Measurements from ENCODE around the gene NCKAP1. TPM values are rescaled to one million over a fixed set of nuclear protein-coding genes. Genes with fewer than 3 reads are reported as not detected.
"Not testable (repeated sequence)": the region's sequence is repeated elsewhere in the genome, so short reads cannot be mapped to it uniquely, and the experiment has no call there.

NCKAP1 gene
- total and polyA plus RNA-seq, 2 of the 4 experiments (the other 2 are of a cell fraction): 91.1 to 160 TPM

DNA sequence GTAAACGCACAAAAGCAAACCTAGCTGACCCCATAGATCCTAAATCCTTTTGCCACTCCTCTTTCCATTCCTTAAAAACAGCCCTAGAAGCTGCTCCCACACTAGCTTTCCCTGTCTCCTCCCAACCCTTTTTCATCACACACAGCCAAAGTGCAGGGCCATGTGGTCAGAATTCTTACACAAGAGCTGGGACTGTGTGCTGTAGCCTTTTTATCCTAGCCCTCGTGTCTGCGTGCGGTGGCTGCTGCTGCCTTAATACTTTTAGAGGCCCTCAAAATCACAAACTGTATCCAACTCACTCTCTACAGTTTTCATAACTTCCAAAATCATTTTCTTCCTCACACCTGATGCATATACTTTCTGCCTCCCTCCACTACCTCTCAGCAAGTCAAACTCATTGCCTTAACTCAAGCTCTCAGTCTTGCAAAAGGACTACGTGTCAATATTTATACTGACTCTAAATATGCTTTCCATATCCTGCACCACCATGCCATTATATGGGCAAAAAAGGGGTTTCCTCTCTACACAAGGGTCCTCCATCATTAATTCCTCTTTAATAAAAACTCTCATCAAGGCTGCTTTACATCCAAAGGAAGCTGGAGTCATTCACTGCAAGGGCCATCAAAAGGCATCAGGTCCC, 9.3 kb upstream of the NCKAP1 start:
- H3K4me1 ChIP-seq (ENCODE audit: control insufficient read depth, insufficient read depth, low read length); H4K5ac ChIP-seq (ENCODE audit: low read depth, low read length); H3K14ac ChIP-seq (replicated peaks; ENCODE audit: low read depth, low read length); H3K9me3 ChIP-seq (ENCODE audit: control insufficient read depth, insufficient read depth, low read length); H3K4me3 ChIP-seq (ENCODE audit: insufficient read depth, low read depth, low read length); H2BK120ac ChIP-seq (ENCODE audit: low read depth, low read length); H2AFZ ChIP-seq (replicated peaks; ENCODE audit: low read length, poor library complexity); H3K27ac ChIP-seq (ENCODE audit: insufficient read depth, low read length); CTCF ChIA-PET; H2BK5ac ChIP-seq (ENCODE audit: low read depth, low read length, poor library complexity, severe bottlenecking); H3K9me1 ChIP-seq (ENCODE audit: insufficient read depth, low read length); intact Hi-C loops (cut with micrococcal nuclease); H2BK15ac ChIP-seq (ENCODE audit: low read depth, low read length); H3K9ac ChIP-seq (ENCODE audit: low read depth, low read length); H4K8ac ChIP-seq (ENCODE audit: low read depth in 2 of 2, low read length in 2 of 2); H3K56ac ChIP-seq (ENCODE audit: extremely low read depth, insufficient read depth, low read length); H2AK5ac ChIP-seq (ENCODE audit: low read depth, low read length); H3K18ac ChIP-seq (ENCODE audit: low read depth, low read length); ATAC-seq (ENCODE audit: low read depth); H3K4me2 ChIP-seq (ENCODE audit: low read depth, low read length); H3K23ac ChIP-seq (ENCODE audit: low read depth, low read length); H3K27me3 ChIP-seq (ENCODE audit: control insufficient read depth, insufficient read depth, low read length); H4K91ac ChIP-seq (ENCODE audit: insufficient read depth, low read depth, low read length); in situ Hi-C loops (cut with MboI; ENCODE audit: low sequenced_read_pairs); H3K4ac ChIP-seq (ENCODE audit: low read depth, low read length); H3K79me1 ChIP-seq (ENCODE audit: low read depth in 1 of 2, low read length in 2 of 2); POLR2A ChIA-PET (ENCODE audit: unreplicated experiment); dilution Hi-C loops (cut with HindIII; ENCODE audit: low sequenced_read_pairs, unreplicated experiment); BruUV-seq (replicated peaks); H2BK20ac ChIP-seq (ENCODE audit: low read depth, low read length); DNase-seq; H2AK9ac ChIP-seq (replicated peaks; ENCODE audit: low read depth, low read length, poor library complexity); H4K20me1 ChIP-seq (ENCODE audit: insufficient read depth, low read length); H3K36me3 ChIP-seq (ENCODE audit: control insufficient read depth, insufficient read depth, low read length): not testable (repeated sequence)
- WGBS, 2 experiments (ENCODE audit: extremely low coverage in 2 of 2, insufficient read length in 1 of 2): 78% methylated on average over 4 of the region's 5 CpGs; no CpG with 5 or more reads in 1 of the 2 experiments

DNA sequence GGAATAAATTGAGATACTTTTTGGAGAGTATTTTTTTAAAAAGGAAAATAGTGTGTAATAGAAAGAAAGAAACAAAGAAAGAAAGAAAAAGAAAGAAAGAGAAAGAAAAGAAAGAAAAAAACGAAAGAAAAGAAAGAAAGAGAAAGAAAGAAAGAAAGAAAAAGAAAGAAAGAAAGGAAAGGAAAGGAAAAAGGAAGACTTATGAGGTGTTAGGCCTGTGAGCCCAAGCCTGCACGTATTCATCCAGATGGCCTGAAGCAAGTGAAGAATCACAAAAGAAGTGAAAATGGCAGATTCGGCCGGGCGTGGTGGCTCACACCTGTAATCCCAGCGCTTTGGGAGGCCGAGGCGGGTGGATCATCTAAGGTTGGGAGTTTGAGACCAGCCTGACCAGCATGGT, 5.3 kb upstream of the NCKAP1 start:
- H3K23ac ChIP-seq (ENCODE audit: low read depth, low read length); ATAC-seq (ENCODE audit: low read depth); H3K9me1 ChIP-seq (ENCODE audit: insufficient read depth, low read length); H3K27ac ChIP-seq (ENCODE audit: insufficient read depth, low read length); H3K4ac ChIP-seq (ENCODE audit: low read depth, low read length); BruUV-seq (replicated peaks); CTCF ChIA-PET; H3K4me3 ChIP-seq (ENCODE audit: insufficient read depth, low read depth, low read length); H2BK15ac ChIP-seq (ENCODE audit: low read depth, low read length); H3K36me3 ChIP-seq (ENCODE audit: control insufficient read depth, insufficient read depth, low read length); in situ Hi-C loops (cut with MboI; ENCODE audit: low sequenced_read_pairs); intact Hi-C loops (cut with micrococcal nuclease); DNase-seq; H4K5ac ChIP-seq (ENCODE audit: low read depth, low read length); H3K56ac ChIP-seq (ENCODE audit: extremely low read depth, insufficient read depth, low read length); H2AFZ ChIP-seq (replicated peaks; ENCODE audit: low read length, poor library complexity); H2AK5ac ChIP-seq (ENCODE audit: low read depth, low read length); H3K27me3 ChIP-seq (ENCODE audit: control insufficient read depth, insufficient read depth, low read length); H2BK120ac ChIP-seq (ENCODE audit: low read depth, low read length); H4K8ac ChIP-seq (ENCODE audit: low read depth in 2 of 2, low read length in 2 of 2); H2BK20ac ChIP-seq (ENCODE audit: low read depth, low read length); POLR2A ChIA-PET (ENCODE audit: unreplicated experiment); H3K14ac ChIP-seq (replicated peaks; ENCODE audit: low read depth, low read length); H3K9ac ChIP-seq (ENCODE audit: low read depth, low read length); H3K4me1 ChIP-seq (ENCODE audit: control insufficient read depth, insufficient read depth, low read length); H2BK5ac ChIP-seq (ENCODE audit: low read depth, low read length, poor library complexity, severe bottlenecking); H3K9me3 ChIP-seq (ENCODE audit: control insufficient read depth, insufficient read depth, low read length); H3K4me2 ChIP-seq (ENCODE audit: low read depth, low read length); H3K79me1 ChIP-seq (ENCODE audit: low read depth in 1 of 2, low read length in 2 of 2); H3K18ac ChIP-seq (ENCODE audit: low read depth, low read length); H4K20me1 ChIP-seq (ENCODE audit: insufficient read depth, low read length); H2AK9ac ChIP-seq (replicated peaks; ENCODE audit: low read depth, low read length, poor library complexity); H4K91ac ChIP-seq (ENCODE audit: insufficient read depth, low read depth, low read length); dilution Hi-C loops (cut with HindIII; ENCODE audit: low sequenced_read_pairs, unreplicated experiment): not testable (repeated sequence)
- 0% methylated on average over 1 of the region's 8 CpGs; no CpG with 5 or more reads in 1 of the 2 experiments for WGBS, 2 experiments (ENCODE audit: extremely low coverage in 2 of 2, insufficient read length in 1 of 2)
